Activated naive CD4-positive, alpha-beta T cell treated with Interleukin-2 at 50 U/mL for 16 hours (primary cell): ENCODE data around the gene RNASET2.

Experiments used
- DNase-seq: peaks from one replicate; pipeline ENCODE4 v3.0.0-alpha.2; 2020

The RNASET2 gene

DNA sequence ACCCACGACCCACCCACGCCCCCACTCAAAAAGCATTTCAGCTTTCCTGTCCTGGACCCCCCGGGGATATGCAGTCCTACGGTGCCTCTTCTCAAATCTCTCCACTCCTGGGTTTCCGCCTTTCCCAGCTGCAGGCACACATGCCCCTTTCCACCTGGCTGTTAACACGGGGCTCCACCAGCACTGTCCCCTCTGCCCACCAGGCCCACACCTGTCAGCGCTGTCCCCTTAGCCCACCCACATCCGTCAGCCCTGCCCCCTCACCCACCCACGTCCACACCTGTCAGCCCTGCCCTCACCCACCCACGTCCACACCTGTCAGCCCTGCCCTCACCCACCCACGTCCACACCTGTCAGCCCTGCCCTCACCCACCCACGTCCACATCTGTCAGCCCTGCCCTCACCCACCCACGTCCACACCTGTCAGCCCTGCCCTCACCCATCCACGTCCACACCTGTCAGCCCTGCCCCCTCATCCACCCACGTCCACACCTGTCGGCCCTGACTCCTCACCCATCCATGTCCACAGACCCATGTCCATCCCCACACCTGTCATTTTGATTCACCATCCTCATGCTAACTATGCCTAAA is 11.6 kb downstream of the RNASET2 start:
- no peak for DNase-seq

DNA sequence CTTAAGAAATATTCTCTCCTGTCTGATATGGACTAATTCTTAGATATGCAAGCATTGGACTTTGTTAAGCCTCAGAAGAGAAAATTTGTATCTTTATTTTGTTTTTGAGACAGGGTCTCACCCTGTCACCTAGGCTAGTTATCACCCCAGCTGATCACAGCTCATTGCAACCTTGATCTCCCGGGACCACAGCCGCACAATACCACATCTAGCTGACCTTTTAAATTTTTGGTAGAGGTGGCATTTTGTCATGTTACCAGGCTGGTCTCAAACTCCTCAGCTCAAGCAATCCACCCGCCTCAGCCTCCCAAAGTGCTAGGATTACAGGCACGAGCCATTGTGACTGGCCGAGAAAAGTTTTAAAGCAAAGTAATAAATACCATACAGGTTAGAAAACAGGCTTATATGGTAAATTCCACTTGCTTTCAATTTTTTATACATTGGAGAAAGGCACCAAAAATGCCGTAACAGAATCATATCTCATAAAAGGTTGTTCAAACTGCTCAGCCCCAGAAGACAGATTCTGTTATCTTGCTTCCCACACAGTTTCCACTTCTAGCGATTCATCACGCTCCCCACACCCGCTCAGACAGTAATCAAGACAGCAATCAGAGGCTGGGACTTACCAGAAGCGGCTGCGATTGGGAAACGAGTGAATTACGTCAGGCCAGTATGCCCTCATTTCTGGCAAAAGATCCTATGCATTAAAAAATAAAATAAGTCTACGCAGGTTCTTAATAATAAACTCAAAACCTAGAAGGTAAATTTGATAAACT is 13.8 kb downstream of the RNASET2 start:
- DNase-seq: peak; percentile 77

DNA sequence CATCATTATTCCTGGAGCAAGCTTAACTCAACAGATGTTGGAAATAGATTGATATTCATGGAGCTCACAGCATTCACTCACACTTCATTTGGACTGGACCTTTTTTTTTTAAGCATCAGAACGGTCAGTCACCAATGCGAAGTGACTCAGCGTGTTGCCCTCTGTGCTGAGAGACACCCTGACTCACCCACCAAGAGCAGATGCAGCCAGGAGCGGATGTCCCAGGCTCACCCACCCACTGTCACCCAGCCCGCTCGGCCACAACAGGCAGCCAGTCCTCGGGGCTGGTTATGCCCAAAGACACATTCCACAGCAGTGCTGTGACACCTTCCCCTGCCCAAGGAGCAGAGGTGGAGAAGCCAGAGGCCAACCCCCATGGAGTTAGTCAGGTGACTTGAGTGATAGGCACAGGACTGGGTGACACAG is 15.7 kb downstream of the RNASET2 start:
- no peak for DNase-seq

DNA sequence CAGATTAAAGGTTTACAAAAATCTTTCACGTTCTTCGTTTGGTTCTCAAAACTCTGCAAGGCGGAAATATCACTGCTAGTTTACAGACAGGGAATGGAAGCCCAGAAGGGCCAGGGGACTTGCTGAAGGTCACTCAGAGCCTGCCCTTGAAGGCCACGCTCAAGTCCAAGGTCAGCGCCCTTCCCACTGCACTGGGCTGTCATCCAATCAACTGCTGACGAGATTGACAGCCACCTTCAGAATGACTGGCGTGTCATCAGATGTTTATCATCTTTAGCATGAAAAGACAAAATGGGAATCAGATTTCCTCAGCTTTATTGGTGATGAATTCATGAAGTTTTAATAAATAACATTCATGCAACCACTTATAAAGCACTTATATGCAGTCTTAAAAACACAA is 16.5 kb downstream of the RNASET2 start:
- DNase-seq: no peak

DNA sequence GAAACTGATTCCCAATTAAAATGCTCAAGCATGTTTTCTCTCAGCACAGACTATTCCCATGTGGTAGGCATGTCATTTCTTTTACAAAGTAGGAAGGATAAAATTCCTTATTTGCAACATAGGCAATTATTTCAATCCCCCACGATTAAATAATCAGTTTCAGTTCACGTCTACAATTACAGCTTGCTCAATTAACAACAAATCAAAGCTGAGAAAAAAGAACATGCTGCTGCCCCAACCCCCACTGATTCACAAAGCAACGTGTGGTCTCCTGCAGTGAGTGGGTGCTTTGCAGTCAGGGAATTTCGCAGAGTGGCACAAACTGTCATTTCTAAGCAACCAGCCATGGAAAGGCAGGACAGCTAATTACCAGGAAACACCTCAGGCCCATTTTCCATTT is 17.0 kb downstream of the RNASET2 start:
- no peak for DNase-seq

DNA sequence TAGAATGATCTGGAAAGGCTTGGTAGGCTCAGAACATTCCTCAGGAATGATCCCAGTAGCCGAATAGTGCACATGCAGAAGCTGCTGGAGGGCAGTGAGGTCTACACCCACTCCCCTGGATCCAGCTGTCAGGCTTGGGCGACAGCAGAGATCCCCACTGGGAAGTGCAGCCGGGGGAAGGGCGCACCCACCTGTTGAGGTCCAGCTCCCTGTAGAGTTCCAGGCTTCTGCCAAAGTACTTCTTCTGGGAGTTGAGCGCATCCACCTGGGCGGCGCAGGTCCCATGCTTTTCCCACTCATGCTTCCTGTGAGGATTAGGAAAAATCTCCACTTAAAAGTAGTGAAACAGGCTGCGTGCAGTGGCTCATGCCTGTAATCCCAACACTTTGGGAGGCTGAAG is 17.6 kb downstream of the RNASET2 start:
- no peak for DNase-seq

DNA sequence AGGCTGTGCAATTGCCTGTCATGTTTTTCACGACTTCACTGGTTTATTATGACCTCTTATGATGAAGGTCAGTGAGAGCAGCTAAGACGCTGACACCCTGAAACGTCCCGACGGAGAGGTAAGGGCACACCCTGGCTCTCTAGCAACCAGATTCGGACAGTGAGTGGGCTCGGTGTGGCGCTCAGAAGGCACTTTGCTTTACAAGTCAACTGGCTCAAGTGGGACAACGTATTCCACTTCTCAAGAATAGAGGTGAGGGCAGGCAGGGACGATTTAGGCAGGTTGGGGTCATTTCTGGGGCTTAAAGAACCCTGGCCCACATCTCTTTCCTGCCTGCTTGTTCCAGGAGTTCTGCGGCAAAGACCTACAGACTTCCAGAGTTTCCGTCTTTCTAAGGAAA is 18.2 kb downstream of the RNASET2 start:
- DNase-seq: no peak

DNA sequence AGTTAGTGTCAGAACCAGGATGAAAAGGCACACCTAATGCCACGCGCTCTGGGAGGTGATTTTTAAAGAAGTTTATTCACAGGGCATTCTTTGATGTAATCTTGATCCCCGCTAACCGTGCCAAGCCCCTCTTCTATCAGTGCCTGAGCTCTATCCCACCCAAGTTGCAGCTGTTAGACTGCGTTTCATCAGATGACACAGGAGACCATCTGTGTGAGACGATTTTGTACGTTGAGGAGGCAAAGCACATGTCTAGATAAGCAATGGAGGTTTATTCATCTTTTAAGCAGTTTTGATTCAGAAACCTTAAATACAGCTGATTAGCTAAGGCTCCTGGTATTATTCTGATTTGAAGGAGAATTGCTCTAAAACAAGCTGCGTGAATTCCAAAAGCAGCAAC is 18.6 kb downstream of the RNASET2 start:
- no peak for DNase-seq

DNA sequence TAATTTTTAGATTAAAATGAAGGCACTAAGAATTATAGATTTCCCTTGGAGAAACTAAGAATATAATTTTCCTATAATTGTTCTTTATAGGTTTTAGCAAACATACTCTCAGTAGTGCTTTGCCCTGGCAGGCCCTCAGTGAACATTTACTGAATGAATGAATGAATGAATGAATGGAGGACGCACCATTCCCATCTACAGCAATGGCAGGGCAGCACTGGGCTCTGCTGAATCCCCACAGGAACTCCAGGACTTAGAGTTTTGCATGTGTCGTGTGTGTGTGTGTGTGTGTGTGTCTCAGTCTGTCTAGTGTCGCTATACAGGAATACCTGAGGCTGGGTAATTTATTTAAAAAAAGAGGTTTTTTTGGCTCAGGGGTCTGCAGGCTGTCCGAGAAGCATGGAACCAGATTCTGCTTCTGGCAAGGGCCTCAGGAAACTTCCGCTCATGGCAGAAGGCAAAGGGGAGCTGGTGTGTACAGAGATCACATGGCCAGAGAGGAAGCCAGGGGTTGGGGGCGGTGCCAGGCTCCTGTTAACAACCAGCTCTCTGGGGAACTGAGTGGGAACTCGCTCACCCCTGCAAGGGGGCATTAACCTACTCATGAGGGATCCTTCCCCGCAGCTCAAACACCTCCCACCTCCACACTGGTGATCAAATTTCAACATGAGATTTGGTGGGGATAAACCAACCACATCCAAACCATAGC is 20.1 kb downstream of the RNASET2 start:
- no peak for DNase-seq

DNA sequence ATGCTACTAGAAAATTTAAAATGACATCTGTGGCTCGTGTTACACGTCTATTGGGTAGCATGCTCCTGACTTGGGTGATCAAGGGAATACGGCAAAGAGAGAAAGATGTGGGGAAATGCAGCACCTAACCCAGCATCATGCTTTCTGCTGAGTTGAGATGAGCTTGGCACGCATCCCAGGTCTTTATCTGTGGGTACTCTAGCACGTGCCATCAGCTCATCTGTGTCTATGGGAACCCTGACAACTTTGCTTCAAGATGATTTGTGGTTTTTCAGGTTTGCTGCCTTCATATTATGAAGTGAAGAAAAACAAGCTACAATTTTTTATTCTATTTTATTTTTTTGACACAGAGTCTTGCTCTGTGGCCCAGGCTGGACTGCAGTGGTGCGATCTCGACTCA is 21.0 kb downstream of the RNASET2 start:
- no peak for DNase-seq

DNA sequence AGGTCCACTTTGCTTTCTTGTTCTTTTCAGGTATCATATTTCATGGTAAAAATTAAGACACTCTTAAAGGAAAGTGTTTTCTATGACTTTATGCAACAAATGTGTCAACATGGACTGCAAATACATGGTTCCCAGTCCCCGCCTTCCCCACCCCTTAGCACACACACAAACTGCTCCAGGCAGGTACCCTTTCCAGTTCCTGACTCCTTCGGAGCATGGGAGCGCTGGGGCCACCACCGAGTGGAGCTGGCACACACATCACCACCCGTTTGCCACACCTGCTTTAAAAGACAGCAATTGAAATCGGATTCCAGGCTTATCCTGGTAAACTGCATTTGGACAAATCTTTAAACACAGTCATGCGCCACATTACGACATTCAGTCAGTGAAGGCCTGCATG is 22.2 kb downstream of the RNASET2 start:
- no peak for DNase-seq

DNA sequence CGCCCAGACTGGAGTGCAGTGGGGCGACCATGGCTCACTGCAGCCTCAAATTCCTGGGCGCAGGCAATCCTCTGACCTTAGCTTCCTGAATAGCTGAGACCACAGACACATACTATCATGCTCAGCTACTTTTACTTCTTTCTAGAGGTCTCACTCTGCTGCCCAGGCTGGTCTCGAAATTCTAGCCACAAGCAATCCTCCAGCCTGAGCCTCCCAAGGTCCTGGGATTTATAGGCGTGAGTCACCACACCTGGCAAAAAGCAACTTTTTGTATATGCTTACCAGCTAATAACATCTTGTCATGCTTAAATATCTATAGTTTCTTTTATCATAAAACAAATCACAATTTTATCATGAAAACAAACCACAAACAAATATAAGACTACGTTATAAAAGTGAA is 23.0 kb downstream of the RNASET2 start:
- DNase-seq: no peak

DNA sequence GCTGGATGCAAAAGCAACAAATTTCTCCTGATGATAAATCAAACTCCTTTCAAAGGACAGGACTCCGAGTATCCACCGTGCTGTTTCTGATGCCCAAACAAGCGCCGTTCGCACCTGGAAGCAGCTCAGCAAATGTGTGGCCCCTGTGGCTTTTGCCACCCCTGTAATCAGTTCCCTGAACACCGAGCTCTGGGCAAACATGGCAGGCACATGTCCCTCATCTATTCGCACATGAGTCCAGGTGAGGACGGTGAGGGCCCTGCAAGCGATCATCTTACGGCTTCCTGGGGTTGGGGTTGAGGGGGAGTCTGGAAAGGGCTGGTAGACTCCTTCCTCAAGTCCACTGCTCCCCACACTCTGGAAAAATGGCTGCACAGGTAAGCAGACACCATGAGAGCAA is 23.7 kb downstream of the RNASET2 start:
- DNase-seq: no peak

DNA sequence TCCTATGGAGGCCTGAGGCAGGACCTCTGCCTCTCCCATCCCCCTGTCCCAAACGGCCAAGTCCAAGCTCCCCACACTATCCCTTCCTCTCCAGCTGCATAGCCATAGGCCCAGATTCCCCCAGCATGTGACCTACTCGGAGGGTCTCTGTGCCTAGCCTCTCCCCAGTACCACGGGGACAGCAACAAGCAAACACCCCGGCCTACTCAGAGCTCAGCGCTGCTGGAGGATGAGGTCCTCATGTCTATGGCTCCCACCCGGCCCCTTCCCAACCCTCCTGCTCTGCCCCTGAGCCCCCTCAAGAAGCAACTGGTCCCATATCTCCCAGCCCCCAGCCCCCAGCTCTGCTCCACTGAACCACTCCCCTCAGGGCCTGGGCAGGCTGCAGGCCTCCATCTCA is 24.2 kb downstream of the RNASET2 start:
- no peak for DNase-seq

DNA sequence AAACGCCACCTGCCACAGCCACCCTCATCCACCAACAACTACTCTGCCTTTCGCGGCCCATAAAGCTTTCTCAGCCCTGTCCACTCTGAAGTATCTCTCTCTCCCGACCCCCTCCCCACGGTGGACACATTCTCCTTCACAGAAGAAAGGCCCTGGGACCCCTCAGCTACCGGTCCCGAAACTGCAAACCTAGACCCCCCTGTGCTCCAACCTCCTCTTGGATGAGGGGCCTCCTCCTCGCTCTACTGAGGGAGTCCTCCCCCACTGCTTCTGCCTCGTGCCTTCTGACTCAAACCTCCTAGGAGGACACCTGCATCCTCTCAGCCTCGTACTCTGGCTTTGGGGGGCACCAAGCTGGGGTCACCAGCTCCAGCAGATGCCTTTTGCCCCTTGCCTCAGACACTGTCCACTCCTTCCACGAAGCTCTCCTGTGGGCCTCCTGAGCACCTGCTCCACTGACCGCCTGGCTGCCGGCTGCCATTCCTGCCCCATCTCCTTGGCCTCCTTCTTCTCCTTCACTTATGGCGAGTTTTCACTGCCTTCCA is 24.9 kb downstream of the RNASET2 start:
- DNase-seq: no peak

DNA sequence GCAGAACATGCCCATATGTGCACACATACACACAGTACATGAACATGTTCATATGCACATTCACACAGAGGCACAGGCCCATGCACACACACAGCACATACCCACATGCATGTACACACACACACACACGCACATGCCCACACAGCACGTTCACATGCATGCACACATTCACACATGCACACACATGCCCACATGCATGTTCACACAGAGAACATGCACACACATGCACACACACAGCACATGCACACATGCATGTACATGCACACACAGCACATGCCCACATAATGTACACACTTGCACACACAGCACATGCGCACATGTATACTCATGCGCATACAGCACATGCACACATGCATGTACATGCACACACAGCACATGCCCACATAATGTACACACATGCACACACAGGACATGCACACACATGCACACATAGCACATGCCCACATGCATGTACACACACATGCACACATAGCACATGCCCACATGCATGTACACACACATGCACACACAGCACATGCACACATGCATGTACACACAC is 25.9 kb downstream of the RNASET2 start:
- DNase-seq: no peak

DNA sequence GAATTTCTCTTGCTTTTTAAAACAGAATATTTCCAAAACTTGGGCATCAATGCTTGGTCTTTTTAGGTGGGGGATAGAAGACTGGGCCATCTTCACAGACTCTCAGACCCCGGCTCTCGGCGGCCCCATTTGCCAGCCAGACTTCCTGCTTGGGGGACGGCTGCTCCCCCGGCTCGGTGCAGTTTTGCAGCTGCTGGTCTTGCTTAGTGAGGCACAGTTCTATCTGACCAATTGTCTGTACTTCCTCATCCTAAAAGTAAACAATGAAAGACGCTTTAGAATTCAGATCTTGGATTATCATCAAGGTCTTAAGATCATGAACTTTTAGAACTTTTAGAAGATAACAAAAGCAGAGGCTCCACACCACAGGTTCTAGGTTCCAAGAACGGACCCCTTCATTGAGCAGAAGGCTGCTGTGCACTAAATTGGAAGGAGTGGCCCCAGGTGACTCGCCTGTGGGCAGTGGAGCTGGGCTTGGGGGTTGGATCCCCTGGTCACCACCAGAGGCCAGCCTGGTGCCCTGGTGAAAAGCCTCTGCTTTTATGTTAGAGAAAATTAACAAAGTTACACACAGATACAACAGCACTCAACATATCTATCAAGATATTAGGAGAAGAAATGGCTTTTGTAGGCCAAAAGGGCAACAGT is 26.7 kb downstream of the RNASET2 start:
- no peak for DNase-seq

DNA sequence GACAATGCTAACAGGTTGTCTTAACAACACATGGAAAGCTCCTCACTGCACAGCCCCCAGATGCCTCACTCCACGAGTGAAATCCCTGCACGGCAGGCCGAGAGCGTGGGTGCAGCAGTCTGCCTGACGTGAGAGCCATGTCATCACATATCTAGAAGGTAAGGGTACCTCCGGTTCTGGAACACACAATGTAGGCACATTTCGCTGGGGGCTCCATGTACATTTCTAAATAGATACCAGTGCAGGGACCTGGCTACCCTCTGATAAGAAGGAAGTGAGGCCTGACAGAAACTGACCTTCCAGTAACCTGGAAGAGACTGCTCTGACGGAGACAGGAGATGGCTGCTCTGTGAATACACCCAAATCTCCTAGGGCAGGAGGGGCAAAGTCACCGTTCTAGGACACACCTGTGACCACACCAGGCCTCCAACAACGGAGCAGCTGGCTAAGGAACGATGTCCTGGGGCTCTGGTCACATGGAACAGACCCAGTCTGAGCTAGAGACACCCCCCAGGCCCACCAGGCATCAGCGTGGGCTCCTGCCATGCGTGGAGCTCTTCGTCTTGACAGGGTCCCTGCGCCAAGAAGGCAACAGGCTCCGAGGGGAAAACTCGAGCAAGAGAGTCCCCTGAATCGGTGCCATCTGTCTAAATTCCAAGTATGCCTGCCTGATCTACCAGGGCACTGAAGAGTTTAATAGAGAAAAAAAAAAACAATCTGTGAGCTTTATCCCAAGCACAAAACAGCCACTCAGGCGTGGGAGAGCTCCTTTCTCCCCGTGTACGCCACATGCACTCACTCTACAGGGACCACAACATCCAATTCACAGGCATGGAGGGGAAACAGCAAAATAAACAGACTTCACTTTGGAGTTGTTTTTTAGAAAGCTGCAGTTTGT is 27.5 kb downstream of the RNASET2 start:
- no peak for DNase-seq

DNA sequence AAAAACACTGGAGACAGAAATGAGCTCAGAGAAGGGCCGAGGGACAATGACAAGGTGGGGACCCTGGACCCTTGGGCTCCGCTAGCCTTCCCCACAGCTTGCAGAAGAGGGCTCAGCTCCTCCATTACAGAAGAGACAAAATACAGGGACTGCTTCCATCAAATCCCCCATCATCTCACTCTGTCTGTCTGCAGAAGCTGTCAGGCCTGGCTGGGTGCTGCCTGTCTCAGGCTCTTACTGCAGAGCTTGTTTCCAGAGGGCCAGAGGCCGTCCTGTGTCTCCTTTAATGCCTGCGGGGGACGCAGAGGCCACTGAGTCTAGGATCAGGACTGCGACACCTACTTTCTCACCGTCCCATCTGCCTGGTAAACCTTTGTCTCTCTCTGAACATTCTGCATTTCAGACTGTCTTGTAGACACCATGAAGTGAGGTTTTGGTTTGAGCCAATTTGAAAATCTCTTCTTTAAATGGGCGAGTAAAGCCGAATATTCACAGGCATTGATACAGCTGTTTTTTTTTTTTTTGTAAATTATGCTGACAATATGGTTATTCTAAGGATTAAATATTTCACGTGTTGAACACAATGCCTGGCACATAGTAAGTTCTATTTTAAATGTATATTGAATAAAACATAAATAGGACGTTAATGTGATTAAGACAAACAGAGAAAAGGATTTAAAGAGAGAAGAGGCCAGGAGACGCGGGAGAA is 28.3 kb downstream of the RNASET2 start:
- no peak for DNase-seq

DNA sequence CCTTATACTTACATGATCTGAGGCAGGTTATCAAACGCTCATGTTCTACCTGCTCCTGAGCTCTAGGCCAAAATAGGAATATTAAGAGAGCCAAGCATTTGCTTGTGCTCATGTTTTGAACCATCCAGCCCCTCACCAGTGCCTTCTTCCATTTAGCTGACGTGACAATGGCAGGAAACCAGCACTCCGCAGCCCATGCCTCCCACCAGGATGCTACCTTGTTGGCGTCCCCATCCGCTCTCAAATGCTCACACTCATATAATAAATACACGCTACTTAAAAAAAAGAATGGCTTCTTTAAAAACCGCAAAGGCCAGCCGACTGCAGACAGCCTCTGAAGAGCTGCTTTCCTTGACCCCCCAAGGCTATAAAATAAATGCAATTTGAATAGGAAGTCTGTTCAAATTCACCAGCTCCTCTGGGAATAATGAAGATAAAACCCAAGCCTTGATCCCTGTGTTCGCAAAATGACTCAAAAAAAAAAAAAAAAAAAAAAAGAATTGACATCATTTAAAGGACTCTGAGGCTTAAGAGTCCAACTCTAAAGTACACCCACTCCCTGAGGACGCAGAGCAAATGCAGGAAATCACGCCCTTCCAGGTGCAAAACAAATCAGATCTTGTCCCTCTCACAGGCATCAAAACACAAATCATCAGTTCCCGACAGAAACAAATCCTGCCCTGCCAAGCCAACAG is 29.0 kb downstream of the RNASET2 start:
- DNase-seq: no peak

DNA sequence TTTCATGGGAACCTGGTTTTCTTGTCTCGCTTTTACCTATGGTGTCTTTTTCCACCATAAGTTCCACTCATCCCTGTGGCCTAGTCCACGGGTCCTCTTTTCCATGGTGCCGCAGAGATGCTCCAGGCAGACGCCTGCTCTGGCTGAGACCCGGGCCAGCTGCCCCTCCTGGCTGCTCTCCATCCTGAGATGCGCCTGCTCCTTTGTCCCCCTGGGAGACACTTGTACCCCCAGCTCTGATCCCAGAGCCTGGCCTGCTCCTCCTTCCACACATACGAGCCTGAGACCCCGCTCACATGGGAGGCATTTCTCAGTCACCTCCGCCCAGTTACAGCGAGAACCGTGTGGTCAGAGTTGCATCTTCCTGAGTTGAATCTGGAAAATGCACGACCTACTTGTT is 29.6 kb downstream of the RNASET2 start:
- no peak for DNase-seq
